Thyroid gland (tissue), 4 donors: ENCODE results near the gene ST6GALNAC3.

Experiments
- POLR2A ChIP-seq, 2 donors: fragments of 450-650 bp; IDR thresholded peaks; one replicate each; pipeline ENCODE4 v1.6.1; 2017; ENCODE audit warnings: antibody characterized with exemption in 2 of 2, mild to moderate bottlenecking in 2 of 2, moderate library complexity in 1 of 2
- TF ChIP-seq, protein P1 (sequence below), 6 experiments: fragments of 200-600 bp in 3 of 6; fragments of 450-650 bp in 3 of 6; sonication (generic) in 3 of 6; IDR thresholded peaks; one replicate each; pipeline ENCODE4 v1.5.1; 2016 to 2019; ENCODE audit warnings: antibody characterized with exemption in 6 of 6, mild to moderate bottlenecking in 2 of 6, inconsistent platforms in 1 of 6, moderate library complexity in 1 of 6

GRCh38 chr1:76185207-76185606 is 110.7 kb downstream of the ST6GALNAC3 start:
- TF ChIP-seq, protein P1, sequence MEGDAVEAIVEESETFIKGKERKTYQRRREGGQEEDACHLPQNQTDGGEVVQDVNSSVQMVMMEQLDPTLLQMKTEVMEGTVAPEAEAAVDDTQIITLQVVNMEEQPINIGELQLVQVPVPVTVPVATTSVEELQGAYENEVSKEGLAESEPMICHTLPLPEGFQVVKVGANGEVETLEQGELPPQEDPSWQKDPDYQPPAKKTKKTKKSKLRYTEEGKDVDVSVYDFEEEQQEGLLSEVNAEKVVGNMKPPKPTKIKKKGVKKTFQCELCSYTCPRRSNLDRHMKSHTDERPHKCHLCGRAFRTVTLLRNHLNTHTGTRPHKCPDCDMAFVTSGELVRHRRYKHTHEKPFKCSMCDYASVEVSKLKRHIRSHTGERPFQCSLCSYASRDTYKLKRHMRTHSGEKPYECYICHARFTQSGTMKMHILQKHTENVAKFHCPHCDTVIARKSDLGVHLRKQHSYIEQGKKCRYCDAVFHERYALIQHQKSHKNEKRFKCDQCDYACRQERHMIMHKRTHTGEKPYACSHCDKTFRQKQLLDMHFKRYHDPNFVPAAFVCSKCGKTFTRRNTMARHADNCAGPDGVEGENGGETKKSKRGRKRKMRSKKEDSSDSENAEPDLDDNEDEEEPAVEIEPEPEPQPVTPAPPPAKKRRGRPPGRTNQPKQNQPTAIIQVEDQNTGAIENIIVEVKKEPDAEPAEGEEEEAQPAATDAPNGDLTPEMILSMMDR (IDR thresholded peaks at IDR 0.05): no peak
- no peak for TF ChIP-seq POLR2A (IDR thresholded peaks at IDR 0.05)
